ENCODE data around the gene OVCA2. TPM values are rescaled to one million over a fixed set of nuclear protein-coding genes. Genes with fewer than 3 reads are reported as not detected.
A peak's percentile ranks its signal among the peaks of the same experiment; 100 is the strongest.

Gene OVCA2
- total RNA-seq, 4 donors from 2014 or later: 12.6 to 50.2 (median 34.4) TPM

DNA sequence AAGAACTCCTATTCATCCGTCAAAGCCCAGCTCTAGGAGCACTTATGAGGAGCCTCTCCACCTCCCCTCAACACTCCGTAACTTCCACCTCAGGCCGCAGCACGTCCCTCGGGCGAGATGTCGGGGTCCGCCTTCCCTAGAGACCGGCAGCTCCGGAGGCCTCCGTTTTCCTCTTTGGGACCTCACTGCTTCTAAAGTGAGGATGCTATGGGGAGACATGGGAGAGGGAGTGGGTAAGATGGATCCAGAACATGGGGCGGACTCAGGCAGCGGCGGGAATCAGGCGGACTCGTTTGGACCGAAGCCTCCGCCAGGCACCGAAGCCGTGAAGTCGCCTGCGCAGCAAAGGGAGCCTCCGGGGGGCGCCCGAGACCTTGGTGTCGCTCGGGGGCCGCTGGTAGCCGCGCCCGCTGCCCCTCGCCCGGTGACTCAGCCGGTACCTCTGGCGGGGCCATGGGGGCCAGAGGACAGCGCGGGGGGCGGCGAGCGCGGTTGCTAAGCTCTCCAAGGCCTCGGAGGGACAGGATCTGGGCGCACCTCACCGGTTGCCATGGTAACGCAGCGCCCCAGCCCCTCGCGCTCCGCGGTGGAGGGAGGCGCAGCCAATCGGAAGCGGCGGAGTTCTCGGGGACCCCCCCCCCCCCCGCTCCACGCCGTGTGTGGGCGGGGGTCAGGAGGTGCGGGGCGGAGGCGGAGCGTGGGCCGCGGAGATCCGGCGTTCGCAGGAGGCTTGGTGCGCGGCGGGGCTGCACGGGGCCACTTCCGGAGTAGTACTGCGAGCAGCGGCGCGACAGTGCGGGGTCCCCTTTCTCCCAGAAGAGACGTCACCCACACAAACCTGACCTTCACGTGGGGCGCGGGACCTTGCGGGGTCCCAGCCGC is 11.8 kb downstream of the OVCA2 start:
- H3K27ac ChIP-seq: peak overlapping the region; percentile 7 to 82 (median 74)
- DNase-seq (peak in 1 of 2 donors; percentile 51), ATAC-seq (no peak)
- intact Hi-C loops (cut with DNase I; ENCODE audit: low total_unique reads) (loop anchor here (1.0 to 5.0 kb wide), 5 partner anchors 125 to 349 kb away; partner anchors contain the start of genes MNT, SGSM2 and TSR1), in situ Hi-C loops (cut with MboI; ENCODE audit: low sequenced_read_pairs in 4 of 4) (loop anchor here in 1 of 4 donors (5.0 kb wide), 1 partner anchor 194 kb away; no protein-coding TSS in a partner anchor)
- H3K36me3 ChIP-seq: no peaks in the 10 kb centered on the region
- no peak for TF ChIP-seq POLR2A (IDR thresholded peaks at IDR 0.05)
- TF ChIP-seq, protein P1, sequence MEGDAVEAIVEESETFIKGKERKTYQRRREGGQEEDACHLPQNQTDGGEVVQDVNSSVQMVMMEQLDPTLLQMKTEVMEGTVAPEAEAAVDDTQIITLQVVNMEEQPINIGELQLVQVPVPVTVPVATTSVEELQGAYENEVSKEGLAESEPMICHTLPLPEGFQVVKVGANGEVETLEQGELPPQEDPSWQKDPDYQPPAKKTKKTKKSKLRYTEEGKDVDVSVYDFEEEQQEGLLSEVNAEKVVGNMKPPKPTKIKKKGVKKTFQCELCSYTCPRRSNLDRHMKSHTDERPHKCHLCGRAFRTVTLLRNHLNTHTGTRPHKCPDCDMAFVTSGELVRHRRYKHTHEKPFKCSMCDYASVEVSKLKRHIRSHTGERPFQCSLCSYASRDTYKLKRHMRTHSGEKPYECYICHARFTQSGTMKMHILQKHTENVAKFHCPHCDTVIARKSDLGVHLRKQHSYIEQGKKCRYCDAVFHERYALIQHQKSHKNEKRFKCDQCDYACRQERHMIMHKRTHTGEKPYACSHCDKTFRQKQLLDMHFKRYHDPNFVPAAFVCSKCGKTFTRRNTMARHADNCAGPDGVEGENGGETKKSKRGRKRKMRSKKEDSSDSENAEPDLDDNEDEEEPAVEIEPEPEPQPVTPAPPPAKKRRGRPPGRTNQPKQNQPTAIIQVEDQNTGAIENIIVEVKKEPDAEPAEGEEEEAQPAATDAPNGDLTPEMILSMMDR (IDR thresholded peaks at IDR 0.05 in 4 of 5, conservative IDR thresholded peaks at IDR 0.05 in 1 of 5): peak; percentile 32 to 65 (median 53)
- H3K4me3 ChIP-seq: peak overlapping the region; percentile 47 to 62 (median 54)
- H3K27me3 ChIP-seq: peaks cover 7 to 14% (median 9%) of the 10 kb centered on the region in 3 donors
- H3K4me1 ChIP-seq: peaks cover 9 to 26% of the 10 kb centered on the region in 2 donors
- H3K9me3 ChIP-seq: no peaks in the 10 kb centered on the region

DNA sequence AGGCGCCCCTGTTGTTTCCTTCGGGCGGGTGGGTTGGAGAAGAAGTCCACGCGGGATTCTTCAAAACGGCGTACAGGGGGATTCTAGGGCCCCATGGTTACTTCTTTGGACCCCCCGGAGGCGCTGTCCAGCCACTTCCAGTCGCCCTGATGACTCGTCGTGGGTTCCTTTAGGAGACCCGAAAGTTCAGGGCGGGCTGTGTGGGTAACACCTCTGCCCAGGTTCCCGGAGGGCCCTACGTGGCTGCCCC is 12.4 kb downstream of the OVCA2 start:
- ATAC-seq: no peak
- Histone ChIP-seq H3K4me3 (peak overlapping the region; percentile 47 to 62 (median 54)), H3K9me3 (no peaks in the 10 kb centered on the region), H3K27me3 (peaks cover 1 to 14% (median 3%) of the 10 kb centered on the region in 3 donors), H3K36me3 (no peaks in the 10 kb centered on the region), H3K4me1 (peaks cover 4 to 27% of the 10 kb centered on the region in 2 donors), H3K27ac (peak overlapping the region; percentile 7 to 82 (median 74))
- DNase-seq: no peak
- in situ Hi-C loops (cut with MboI; ENCODE audit: low sequenced_read_pairs in 4 of 4): loop anchor here in 1 of 4 donors (5.0 kb wide), 1 partner anchor 193 kb away; no protein-coding TSS in a partner anchor
- intact Hi-C loops (cut with DNase I; ENCODE audit: low total_unique reads): loop anchor here (1.0 to 5.0 kb wide), 5 partner anchors 125 to 348 kb away; partner anchors contain the start of genes MNT, SGSM2 and TSR1
- no peak for TF ChIP-seq POLR2A (IDR thresholded peaks at IDR 0.05)
- TF ChIP-seq, protein P1 (IDR thresholded peaks at IDR 0.05 in 4 of 5, conservative IDR thresholded peaks at IDR 0.05 in 1 of 5): no peak

DNA sequence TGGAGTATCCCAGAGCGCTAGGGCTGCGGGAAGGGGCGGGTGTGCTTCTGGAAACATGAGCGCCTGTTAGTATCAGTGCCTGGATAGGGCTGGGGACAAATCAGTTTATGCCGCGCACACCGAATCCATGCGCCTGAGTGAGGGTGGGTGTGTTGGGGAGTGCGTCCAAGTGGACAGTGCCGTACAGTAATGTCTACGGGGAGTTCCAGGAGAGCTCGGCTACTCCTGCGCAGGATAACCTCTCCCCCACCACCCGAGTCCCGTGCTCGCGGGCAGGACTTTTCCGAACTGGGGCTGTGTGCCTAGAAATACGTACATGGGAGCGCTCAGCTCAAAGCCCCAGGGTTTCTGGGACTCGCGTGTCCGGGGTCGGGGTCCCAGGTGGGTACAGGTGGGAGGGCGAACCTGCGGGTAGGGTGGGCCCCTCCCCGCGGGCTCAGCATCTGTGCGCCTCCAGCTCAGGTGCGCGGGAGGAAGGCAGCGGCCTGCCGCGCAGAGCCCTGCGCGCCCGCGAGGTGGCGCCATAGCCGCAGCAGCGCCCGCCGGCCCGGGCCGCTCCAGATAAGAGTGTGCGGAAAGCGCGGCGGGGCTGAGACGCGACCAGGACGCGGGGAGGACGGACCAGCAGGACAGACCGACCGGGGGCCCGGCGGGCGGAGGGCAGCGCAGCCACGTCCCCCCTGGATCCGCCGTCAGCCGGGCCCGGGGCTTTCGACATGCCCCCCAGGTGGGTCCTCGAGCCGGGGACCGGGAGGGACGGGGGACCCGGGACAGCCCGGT is 12.9 kb downstream of the OVCA2 start, which contains the start of gene HIC1:
Gene HIC1, plus strand, starts transcription at position 592 of the 780 bp plus-strand sequence. CDS start 1,588 bp downstream, outside the sequence.
- peak within 1 kb of the TSS; percentile 70 to 82 (median 76) for H3K27ac ChIP-seq
- TF ChIP-seq, protein P1 (IDR thresholded peaks at IDR 0.05 in 4 of 5, conservative IDR thresholded peaks at IDR 0.05 in 1 of 5): peak; percentile 78 to 99 (median 98)
- TF ChIP-seq POLR2A (IDR thresholded peaks at IDR 0.05): peak; percentile 55 to 71
- H3K27me3 ChIP-seq: peaks cover 0 to 14% (median 0%) of the 10 kb centered on the region in 3 donors
- ATAC-seq (peak; percentile 53 to 63), DNase-seq (peak; percentile 52 to 63)
- H3K36me3 ChIP-seq: no peaks in the 10 kb centered on the region
- peak within 1 kb of the TSS; percentile 52 to 67 (median 64) for H3K4me3 ChIP-seq
- peaks cover 0 to 28% of the 10 kb centered on the region in 2 donors for H3K4me1 ChIP-seq
- intact Hi-C loops (cut with DNase I; ENCODE audit: low total_unique reads) (loop anchor here (1.0 to 5.0 kb wide), 6 partner anchors 38 to 348 kb away; partner anchors contain the start of genes MNT, SGSM2 and TSR1), in situ Hi-C loops (cut with MboI; ENCODE audit: low sequenced_read_pairs in 4 of 4) (loop anchor here in 1 of 4 donors (5.0 kb wide), 1 partner anchor 193 kb away; no protein-coding TSS in a partner anchor)
- no peaks in the 10 kb centered on the region for H3K9me3 ChIP-seq
